NCI-H1105 (cell line): Measurements from ENCODE around the gene FAM120AOS.

Experiments
- DNase-seq: peaks from one replicate; lab custom pipeline; 2025; lab: John Stamatoyannopoulos, UW

FAM120AOS gene

GRCh38 chr9:93437996-93438395 lies 15.4 kb downstream of the FAM120AOS start:
- DNase-seq: no peak

DNA sequence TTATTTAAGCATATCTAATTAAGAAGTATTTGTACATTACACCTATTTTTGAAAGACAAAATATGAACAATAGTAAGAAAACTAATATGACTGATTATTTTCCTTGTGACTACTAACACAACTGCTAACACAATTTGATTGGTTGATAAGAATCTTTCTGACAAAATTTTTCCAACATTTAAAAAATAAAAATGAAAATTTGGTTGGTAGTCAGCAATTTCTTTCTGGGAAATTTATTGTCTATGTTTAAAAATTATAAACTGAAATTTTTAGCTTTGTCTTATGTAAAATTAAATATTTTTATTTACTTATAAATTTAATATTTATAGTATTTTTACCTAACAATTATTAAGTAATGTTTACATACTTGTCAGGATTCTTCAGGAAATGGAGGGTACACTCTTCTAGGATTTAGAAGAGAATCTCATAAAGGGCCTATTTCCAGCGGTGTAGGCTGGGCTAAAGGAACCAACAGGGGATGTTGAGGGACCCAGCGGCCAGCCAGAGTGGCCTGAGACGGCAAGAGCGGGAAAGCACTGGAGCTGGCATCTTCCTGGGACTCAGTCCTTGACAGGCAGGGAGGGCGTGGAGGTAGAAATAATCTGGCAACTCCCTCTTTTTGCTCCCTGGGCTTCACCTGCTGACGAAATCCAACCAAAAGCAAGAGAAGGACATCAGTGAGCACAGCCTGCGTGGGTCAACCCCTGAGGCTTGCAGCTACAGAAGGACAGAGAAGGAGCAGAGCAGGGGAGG lies 16.6 kb downstream of the FAM120AOS start:
- DNase-seq: no peak

DNA sequence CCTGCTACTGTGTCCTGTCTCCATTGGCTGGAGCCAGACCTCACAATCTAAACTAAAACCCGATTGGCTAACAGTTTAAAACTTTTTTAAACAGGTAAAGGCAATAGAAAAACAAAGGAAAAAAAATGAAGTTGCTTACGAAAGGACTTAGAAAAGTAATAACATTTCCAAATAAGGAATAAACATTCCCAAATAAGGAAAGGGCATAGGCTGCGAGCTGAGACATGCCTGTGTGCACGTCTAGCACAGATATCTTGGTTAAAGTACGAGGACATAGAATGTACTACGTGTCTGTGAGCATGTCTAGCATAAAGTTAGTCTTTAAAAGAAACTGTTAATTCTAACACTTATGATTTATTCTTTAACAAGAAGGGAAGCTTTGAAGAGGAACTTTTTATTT lies 17.2 kb downstream of the FAM120AOS start:
- no peak for DNase-seq

GRCh38 chr9:93435386-93435785 lies 18.0 kb downstream of the FAM120AOS start:
- no peak for DNase-seq

GRCh38 chr9:93434056-93434455 lies 19.3 kb downstream of the FAM120AOS start:
- DNase-seq: no peak

DNA sequence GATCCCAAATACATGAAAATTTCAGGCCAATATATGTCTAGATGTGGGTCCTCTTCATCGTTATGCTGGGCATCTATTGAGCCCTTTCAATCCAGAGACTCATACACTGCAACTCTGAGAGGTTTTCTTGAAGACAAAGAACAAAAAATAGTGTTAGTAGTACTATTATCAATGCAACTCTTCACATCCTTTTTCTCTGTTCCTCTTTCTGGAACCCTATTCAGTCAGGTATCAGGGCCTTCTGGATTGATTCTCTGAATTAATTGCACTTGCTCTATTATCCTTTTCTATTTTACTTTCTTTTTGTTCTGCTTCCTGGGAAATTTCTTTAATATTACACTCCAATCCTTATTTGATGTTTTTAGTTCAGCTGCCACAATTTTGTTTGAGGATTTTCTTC lies 20.4 kb downstream of the FAM120AOS start:
- DNase-seq: no peak

DNA sequence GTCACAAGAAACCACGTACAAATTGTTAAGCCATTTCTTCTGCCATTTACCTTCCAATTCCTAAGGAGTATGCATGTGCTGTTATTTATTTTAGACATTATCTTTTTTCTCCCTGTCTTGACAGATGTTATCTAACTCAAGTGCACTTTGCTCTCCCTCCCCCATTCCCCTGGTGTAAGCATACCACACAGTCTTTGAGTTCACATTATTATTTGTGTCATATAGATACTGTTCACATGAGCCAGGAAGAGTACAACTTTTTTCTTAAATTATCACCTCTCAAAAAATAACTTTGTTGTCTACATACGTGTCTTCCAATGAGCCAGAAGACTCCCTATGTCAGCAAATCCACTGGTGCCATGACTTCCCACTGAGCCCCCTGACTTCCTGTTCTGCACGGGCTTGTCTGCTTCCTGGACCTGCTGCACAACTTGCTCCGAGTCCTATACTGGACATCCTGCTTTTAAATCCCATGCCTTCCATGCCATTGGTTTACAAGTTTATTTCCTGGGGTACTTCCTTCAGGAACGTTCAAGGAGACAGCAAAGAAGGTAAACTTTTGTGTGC lies 21.8 kb downstream of the FAM120AOS start:
- DNase-seq: no peak

DNA sequence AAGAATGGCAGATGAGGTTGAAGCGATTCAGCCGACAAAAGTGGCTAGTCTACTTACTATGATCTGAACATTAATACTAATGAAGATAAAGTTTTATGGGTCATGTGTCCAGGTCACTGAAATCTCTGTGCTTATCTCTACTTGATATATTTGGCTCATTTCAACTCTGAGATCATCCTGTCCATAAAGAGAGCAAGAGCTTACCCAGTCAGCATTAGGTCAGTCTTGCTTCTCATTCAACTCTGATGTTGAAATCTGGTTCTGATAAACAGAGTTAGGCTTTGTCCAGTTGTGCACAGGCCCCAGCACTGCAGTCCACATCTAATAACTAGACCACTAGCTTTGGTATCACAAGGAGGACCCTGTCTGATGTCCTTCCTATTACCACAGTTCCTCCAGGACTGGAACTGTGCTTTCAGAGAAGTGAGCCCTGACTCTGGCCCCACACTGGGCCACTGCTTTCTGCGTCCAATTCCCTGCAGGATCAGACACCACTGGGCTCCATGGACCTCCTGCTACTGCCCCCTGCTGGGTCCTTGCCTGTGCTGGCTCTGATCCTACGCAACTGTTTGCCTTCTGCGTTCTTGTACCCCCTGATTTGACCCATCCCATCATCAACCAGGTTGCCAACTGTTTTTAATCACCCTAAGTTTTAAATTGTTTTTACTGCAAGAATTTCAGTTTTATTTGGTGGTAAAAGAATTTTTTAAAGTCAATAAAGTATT lies 25.6 kb downstream of the FAM120AOS start:
- no peak for DNase-seq

- no peak for DNase-seq
Measured at GRCh38 chr9:93422977-93423616, 30.3 kb downstream of the FAM120AOS start.

- DNase-seq: no peak
Measured at GRCh38 chr9:93419023-93419422, 34.4 kb downstream of the FAM120AOS start.

DNA sequence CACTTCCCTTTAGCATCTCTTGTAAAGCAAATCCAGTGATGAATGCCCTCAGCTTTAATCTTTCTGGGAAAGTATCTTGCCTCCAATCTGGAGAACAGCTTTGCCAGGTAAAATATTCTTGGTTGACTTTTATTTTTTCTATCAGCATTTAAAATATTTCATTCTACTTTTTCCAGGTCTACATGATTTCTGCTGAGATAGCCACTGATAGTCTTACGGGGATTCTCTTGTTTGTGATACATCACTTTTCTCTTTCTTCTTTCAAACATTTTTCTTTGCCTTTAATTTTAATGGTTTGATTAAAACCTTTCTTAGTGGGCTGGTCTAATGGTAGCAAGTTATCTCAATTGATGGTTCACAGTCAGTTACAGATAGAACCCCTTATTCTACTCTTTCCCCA lies 35.8 kb downstream of the FAM120AOS start:
- no peak for DNase-seq

DNA sequence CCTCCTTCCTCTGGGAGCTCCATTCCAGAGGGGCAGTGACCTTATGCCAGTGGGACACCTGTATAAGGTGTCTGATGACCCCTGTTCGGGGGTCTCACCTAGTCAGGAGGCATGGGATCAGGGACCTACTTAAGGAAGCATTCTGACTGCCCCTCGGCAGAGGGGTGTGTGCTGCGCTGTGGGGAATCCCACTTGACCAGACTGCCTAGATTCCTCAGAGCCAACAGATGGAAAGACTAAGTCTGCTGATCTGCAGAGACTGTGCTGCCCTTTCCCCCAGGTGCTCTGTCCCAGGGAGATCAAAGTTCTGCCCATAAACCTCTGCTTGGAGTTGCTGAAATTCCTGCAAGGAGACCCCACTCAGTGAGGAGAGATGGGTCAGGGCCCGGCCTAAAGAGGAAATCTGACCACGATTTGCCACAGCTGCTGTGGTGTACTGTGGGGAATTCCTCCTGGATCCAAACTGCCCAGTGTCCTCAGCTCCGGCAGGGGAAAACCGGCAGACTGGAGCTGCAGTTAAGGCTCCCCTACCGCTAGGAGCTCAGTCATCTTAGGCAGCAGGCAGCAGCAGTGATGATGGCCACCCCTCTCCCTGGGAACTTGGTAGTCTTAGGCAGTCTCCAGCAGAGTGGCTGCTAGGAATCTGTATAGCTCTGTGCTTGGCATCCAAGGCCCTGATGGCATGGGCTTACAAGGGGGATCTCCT lies 36.7 kb downstream of the FAM120AOS start:
- no peak for DNase-seq

DNA sequence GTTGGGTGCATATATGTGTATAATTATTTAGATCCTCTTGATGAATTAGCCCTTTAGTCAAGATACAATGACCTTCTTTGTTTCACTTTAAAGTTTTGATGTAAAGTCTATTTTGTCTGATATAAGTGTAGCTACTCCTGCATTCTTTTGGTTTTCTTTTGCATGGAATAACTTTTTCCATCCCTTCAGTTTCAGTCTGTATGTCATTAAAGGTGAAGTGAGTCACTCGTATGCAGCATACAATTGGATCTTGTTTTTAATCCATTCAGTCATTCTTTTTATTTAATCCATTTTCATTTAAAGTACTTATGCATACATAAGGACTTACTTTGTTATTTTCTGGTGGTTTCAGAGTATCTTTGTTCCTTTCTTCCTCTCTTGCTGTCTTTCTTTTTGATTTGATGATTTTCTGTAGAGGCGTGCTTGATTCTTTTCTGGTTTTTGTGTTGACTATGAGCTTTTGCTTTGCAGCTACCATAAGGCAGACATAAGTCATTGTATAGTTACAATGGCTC lies 38.1 kb downstream of the FAM120AOS start:
- no peak for DNase-seq

DNA sequence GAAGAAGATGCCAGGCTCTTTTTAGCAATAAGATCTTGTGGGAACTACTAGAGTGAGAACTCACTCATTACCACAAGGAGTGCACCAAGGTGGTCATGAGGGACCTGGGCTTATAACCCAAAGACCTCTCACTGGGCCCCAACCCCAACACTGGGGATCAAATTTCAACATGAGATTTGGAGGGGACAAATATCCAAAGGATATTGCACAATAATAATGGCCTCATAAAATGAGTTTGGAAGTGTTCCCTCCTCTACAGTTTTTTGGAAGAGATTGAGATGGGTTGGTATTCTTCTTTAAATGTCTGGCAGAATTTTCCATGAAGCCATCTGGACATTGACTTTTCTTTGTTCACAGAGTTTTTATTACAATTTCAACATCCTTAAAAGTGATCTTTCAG lies 39.9 kb downstream of the FAM120AOS start:
- DNase-seq: no peak

- DNase-seq: no peak
Measured at GRCh38 chr9:93406371-93406770, 47.0 kb downstream of the FAM120AOS start.

DNA sequence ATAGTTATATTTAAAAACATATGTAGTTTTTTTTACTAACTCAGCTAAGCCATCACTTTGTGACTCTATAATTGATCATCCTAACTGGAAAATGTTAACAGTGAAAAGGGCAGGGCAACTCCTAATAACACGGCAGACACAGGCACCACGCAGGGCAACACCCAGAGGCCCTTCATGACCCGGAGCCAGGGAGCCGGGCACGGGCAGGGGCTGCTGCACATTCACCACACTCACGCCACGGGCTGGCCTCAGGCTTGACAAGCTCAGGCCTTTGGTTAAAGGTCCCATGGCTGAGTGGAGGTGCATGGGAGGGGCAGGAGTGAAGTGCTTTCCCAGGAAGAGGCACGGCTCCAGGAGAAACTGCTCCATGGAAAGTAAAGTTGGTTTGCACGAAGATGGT lies 54.9 kb downstream of the FAM120AOS start:
- DNase-seq: no peak

GRCh38 chr9:93397661-93398373 lies 55.6 kb downstream of the FAM120AOS start:
- DNase-seq: no peak
